Measurements from ENCODE around the gene AMZ2. TPM values are rescaled to one million over a fixed set of nuclear protein-coding genes. Genes with fewer than 3 reads are reported as not detected.

Gene AMZ2
- total RNA-seq, 3 donors from 2014 or later (not counting 1 experiment from before 2014, with no cell fraction given) = 87.0 to 131 (median 107) TPM

- Histone ChIP-seq H3K27ac (ENCODE audit: low read length) (peak overlapping the region; percentile 93), H3K9me3 (ENCODE audit: control insufficient read depth, insufficient read depth, low read length) (no peaks in the 10 kb centered on the region), H3K36me3 (ENCODE audit: control insufficient read depth, insufficient read depth, low read length) (no peaks in the 10 kb centered on the region), H3K27me3 (ENCODE audit: control insufficient read depth, insufficient read depth, low read length) (no peaks in the 10 kb centered on the region), H3K4me3 (ENCODE audit: low read length) (no peak overlapping the region), H3K4me1 (ENCODE audit: control insufficient read depth, insufficient read depth, low read length) (peaks cover 59% of the 10 kb centered on the region)
- H3K27me3 Mint-ChIP-seq (ENCODE audit: low read depth in 2 of 2) = no peaks in the 10 kb centered on the region
- intact Hi-C loops (cut with micrococcal nuclease) = no loop called here
- H3K4me3 Mint-ChIP-seq = peak overlapping the region; percentile 90
- H3K36me3 Mint-ChIP-seq = no peaks in the 10 kb centered on the region
- H3K9me3 Mint-ChIP-seq = no peaks in the 10 kb centered on the region
- H3K27ac Mint-ChIP-seq = peak overlapping the region; percentile 98 to 100
- TF ChIP-seq CTCF (IDR thresholded peaks at IDR 0.05) = no peak
- ATAC-seq = no peak
- peak; percentile 14 to 49 for DNase-seq
- WGBS (ENCODE audit: insufficient coverage) = 19% methylated on average over 2 of the region's 3 CpGs
- peaks cover 61 to 66% of the 10 kb centered on the region in 2 donors for H3K4me1 Mint-ChIP-seq
These were observed 9.0 kb upstream of the AMZ2 start for GRCh38 chr17:68238871-68239253.

- WGBS (ENCODE audit: insufficient coverage) = 65% methylated on average over 3 of the region's 4 CpGs
- Histone ChIP-seq H3K9me3 (ENCODE audit: control insufficient read depth, insufficient read depth, low read length) (no peaks in the 10 kb centered on the region), H3K27ac (ENCODE audit: low read length) (peak overlapping the region; percentile 93), H3K36me3 (ENCODE audit: control insufficient read depth, insufficient read depth, low read length) (no peaks in the 10 kb centered on the region), H3K27me3 (ENCODE audit: control insufficient read depth, insufficient read depth, low read length) (no peaks in the 10 kb centered on the region), H3K4me3 (ENCODE audit: low read length) (no peak overlapping the region), H3K4me1 (ENCODE audit: control insufficient read depth, insufficient read depth, low read length) (peaks cover 50% of the 10 kb centered on the region)
- intact Hi-C loops (cut with micrococcal nuclease) = no loop called here
- peak overlapping the region; percentile 98 to 100 for H3K27ac Mint-ChIP-seq
- ATAC-seq = no peak
- peak overlapping the region; percentile 37 for H3K4me3 Mint-ChIP-seq
- no peaks in the 10 kb centered on the region for H3K9me3 Mint-ChIP-seq
- H3K27me3 Mint-ChIP-seq (ENCODE audit: low read depth in 2 of 2) = no peaks in the 10 kb centered on the region
- DNase-seq = no peak
- H3K4me1 Mint-ChIP-seq = peaks cover 54 to 66% of the 10 kb centered on the region in 2 donors
- TF ChIP-seq CTCF (IDR thresholded peaks at IDR 0.05) = no peak
- H3K36me3 Mint-ChIP-seq = no peaks in the 10 kb centered on the region
These were observed 8.0 kb upstream of the AMZ2 start for GRCh38 chr17:68239632-68240366.

GRCh38 chr17:68246271-68247028 is 1.4 kb upstream of the AMZ2 start:
- H3K27me3 ChIP-seq (ENCODE audit: control insufficient read depth, insufficient read depth, low read length) = no peaks in the 10 kb centered on the region
- H3K4me3 ChIP-seq (ENCODE audit: low read length) = peak overlapping the region; percentile 95
- peaks cover 31% of the 10 kb centered on the region for H3K4me1 ChIP-seq (ENCODE audit: control insufficient read depth, insufficient read depth, low read length)
- peaks cover 37 to 39% of the 10 kb centered on the region in 2 donors for H3K4me1 Mint-ChIP-seq
- no peaks in the 10 kb centered on the region for H3K9me3 ChIP-seq (ENCODE audit: control insufficient read depth, insufficient read depth, low read length)
- peak overlapping the region; percentile 100 for H3K27ac ChIP-seq (ENCODE audit: low read length)
- H3K27ac Mint-ChIP-seq = peak overlapping the region; percentile 99 to 100
- H3K27me3 Mint-ChIP-seq (ENCODE audit: low read depth in 2 of 2) = no peaks in the 10 kb centered on the region
- peaks cover 8% of the 10 kb centered on the region for H3K36me3 ChIP-seq (ENCODE audit: control insufficient read depth, insufficient read depth, low read length)
- DNase-seq = no peak
- TF ChIP-seq CTCF (IDR thresholded peaks at IDR 0.05) = no peak
- H3K9me3 Mint-ChIP-seq = no peaks in the 10 kb centered on the region
- peak overlapping the region; percentile 82 for H3K4me3 Mint-ChIP-seq
- intact Hi-C loops (cut with micrococcal nuclease) = loop anchor here (1.0 to 5.0 kb wide), 4 partner anchors 9 to 216 kb away; partner anchors contain the start of genes ARSG and SLC16A6
- ATAC-seq = no peak
- H3K36me3 Mint-ChIP-seq = no peaks in the 10 kb centered on the region
- 94% methylated on average over 24 of the region's 24 CpGs for WGBS (ENCODE audit: insufficient coverage)
